ENCODE results near the gene CTAGE9. TPM values are rescaled to one million over a fixed set of nuclear protein-coding genes. Genes with fewer than 3 reads are reported as not detected.
"Not testable (repeated sequence)": the region's sequence is repeated elsewhere in the genome, so short reads cannot be mapped to it uniquely, and the experiment has no call there.

CTAGE9 gene
- not detected in 2 replicates for total RNA-seq (2014; rRNA removed; shearing (Covaris generic))

GRCh38 chr6:131710917-131711316, at the start of gene CTAGE9:
CTAGE9 (minus strand) TSS chr6:131711017; CDS start chr6:131711017, 0 bp downstream.
- DNase-seq (ENCODE audit: low spot score): not testable (repeated sequence)

GRCh38 chr6:131758920-131759319, 48.1 kb upstream of the CTAGE9 start:
- no peak for DNase-seq (ENCODE audit: low spot score)

- no peak for DNase-seq (ENCODE audit: low spot score)
Observed at GRCh38 chr6:131756039-131756438, 45.2 kb upstream of the CTAGE9 start.

- no peak for DNase-seq (ENCODE audit: low spot score)
Observed at GRCh38 chr6:131755597-131755996, 44.8 kb upstream of the CTAGE9 start.

GRCh38 chr6:131754715-131755567, 44.1 kb upstream of the CTAGE9 start:
- DNase-seq (ENCODE audit: low spot score): peak; percentile 77

GRCh38 chr6:131754088-131754487, 43.3 kb upstream of the CTAGE9 start:
- no peak for DNase-seq (ENCODE audit: low spot score)

- not testable (repeated sequence) for DNase-seq (ENCODE audit: low spot score)
Observed at GRCh38 chr6:131751012-131751715, 40.3 kb upstream of the CTAGE9 start.

GRCh38 chr6:131749023-131749422, 38.2 kb upstream of the CTAGE9 start:
- no peak for DNase-seq (ENCODE audit: low spot score)

- DNase-seq (ENCODE audit: low spot score): no peak
Observed at GRCh38 chr6:131747821-131748353, 37.1 kb upstream of the CTAGE9 start.

GRCh38 chr6:131745476-131745875, 34.7 kb upstream of the CTAGE9 start:
- DNase-seq (ENCODE audit: low spot score): no peak

- no peak for DNase-seq (ENCODE audit: low spot score)
Observed at GRCh38 chr6:131744432-131745287, 33.8 kb upstream of the CTAGE9 start.

- DNase-seq (ENCODE audit: low spot score): no peak
Observed at GRCh38 chr6:131741688-131742393, 31.0 kb upstream of the CTAGE9 start.

- DNase-seq (ENCODE audit: low spot score): no peak
Observed at GRCh38 chr6:131740161-131740560, 29.3 kb upstream of the CTAGE9 start.

- no peak for DNase-seq (ENCODE audit: low spot score)
Observed at GRCh38 chr6:131739136-131739535, 28.3 kb upstream of the CTAGE9 start.

GRCh38 chr6:131736811-131737210, 26.0 kb upstream of the CTAGE9 start:
- DNase-seq (ENCODE audit: low spot score): no peak

GRCh38 chr6:131736003-131736596, 25.3 kb upstream of the CTAGE9 start:
- no peak for DNase-seq (ENCODE audit: low spot score)

GRCh38 chr6:131733376-131734016, 22.7 kb upstream of the CTAGE9 start:
- DNase-seq (ENCODE audit: low spot score): no peak

- DNase-seq (ENCODE audit: low spot score): no peak
Observed at GRCh38 chr6:131731224-131731623, 20.4 kb upstream of the CTAGE9 start.

- DNase-seq (ENCODE audit: low spot score): no peak
Observed at GRCh38 chr6:131730264-131730663, 19.4 kb upstream of the CTAGE9 start.

- no peak for DNase-seq (ENCODE audit: low spot score)
Observed at GRCh38 chr6:131729550-131729949, 18.7 kb upstream of the CTAGE9 start.

All from H4 (cell line).